ENCODE results near the gene CHRNB1.

Gene CHRNB1, protein sequence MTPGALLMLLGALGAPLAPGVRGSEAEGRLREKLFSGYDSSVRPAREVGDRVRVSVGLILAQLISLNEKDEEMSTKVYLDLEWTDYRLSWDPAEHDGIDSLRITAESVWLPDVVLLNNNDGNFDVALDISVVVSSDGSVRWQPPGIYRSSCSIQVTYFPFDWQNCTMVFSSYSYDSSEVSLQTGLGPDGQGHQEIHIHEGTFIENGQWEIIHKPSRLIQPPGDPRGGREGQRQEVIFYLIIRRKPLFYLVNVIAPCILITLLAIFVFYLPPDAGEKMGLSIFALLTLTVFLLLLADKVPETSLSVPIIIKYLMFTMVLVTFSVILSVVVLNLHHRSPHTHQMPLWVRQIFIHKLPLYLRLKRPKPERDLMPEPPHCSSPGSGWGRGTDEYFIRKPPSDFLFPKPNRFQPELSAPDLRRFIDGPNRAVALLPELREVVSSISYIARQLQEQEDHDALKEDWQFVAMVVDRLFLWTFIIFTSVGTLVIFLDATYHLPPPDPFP

DNA sequence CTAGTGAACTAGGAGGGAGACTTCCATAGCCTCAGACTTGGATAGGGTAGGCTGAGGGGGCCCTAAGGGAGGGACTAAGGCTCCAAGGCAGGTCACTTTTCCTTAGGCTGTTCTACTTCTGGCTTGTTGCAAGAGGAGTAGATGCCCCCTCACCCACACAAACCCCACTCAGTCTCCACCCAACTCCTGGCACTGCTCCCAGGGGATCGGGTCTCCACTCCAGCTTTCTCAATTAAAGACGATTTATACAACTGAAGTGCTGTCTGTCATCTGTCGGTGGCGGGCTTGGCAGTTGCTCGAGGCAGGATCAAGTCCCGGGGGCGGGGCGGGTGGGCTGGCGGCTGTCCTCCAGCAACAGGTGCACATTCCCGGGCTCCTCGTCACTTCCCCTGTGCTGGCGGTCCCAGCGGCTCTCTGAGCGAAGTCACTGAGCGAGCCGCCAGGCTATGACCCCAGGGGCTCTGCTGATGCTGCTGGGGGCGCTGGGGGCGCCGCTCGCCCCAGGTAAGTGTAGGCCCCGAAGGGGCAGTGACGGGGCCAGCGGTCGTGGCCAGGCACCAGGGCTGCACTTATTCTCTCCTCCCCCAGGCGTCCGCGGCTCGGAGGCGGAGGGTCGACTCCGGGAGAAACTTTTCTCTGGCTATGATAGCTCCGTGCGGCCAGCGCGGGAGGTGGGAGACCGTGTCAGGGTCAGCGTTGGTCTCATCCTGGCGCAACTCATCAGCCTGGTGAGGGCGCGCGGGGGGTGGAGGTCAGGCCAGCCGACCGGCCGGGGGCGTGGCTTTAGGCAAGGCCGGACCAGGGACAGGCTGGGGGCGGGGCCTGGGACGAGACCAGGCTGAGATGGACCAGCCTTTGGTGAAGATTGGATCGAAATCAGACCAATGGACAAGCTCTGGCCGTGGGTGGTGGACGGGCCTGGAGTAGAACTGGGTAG lies at the start of gene CHRNB1:
Gene CHRNB1, plus strand, starts transcription at position 380 of the 937 bp plus-strand sequence. Its CDS starts 67 bp downstream, at position 447.
- no peak for DNase-seq (ENCODE audit: low read depth)

DNA sequence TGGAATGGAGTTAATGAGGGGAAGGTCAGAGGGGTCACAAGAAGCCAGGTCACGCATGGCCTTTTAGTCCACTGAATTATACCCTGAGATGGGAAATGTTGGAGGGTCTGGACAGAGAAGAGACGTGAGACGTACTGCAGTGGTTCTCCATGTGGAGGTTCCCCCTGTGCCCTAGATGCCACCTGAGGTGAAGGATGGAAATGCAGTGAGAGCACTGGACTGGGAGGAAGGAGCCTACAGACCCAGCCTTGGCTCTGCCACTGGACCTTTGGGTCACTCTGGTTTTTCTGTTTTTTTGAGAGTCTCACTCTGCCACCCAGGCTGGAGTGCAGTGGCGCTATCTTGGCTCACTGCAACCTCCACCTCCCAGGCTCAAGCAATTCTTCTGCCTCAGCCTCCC lies 48.7 kb upstream of the CHRNB1 start:
- DNase-seq (ENCODE audit: low read depth), result no peak

DNA sequence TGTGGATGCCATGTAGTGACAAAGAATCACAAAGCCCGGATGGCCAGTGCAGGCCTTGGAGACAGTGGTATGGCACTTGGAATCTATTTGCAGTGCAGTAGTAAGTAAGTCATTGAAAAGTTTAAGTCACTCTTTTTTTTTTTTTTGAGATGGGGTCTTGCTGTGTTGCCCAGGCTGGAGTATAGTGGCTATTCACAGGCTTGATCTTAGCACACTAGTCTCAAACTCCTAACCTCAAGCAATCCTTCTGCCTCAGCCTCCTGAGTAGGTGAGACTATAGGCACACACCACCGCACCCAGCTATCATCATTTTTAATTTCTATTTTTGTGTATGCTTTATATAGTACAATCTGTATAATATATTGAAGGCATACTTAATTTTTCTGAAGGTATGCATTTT lies 46.2 kb upstream of the CHRNB1 start:
- no peak for DNase-seq (ENCODE audit: low read depth)

DNA sequence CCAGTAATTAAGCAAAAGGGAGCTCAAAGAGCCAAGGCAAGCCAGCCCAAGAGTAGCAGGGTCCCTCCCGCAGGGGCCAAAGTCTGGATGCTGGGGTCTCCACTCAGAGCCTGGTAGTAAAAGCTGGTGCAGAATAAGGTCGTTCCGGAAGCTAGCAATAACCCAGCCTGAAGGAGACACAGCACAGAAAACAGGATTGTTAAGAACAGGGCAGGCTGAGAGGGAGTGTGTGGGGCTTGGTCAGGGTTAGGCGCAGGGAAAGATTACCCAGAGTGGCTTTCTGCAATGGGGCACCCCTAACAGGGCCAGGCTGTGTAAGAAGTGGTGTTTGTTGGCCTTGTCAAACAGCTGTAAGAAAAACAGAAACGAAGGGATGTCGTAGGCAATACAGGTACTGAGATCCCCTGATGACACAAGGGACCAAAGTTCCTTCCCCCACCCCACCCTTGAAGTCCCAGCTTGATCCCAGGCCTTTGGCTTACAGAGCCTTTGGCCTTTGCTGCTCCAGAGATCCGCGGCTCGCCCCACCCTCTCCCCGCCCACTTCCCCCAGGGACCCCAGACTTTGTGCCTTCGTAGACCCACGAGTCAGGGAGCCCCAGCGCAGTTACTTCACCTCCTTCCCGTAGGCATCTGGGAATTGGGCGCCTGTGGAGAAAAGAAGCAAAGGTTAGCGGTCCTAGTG lies 41.7 kb upstream of the CHRNB1 start:
- no peak for DNase-seq (ENCODE audit: low read depth)

DNA sequence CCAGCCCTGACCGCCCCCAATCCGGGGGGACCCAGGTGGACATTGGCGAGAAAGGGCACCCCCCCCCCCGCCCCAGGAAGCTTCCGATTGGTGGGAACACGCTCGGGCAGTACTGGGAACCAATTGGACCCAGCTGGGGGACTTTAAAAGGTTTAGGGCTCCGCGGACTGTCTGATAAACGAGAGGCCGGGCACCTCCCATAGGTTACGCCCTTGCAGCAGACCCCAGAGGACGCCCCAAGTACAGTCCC lies 41.2 kb upstream of the CHRNB1 start:
- DNase-seq (ENCODE audit: low read depth), result no peak

DNA sequence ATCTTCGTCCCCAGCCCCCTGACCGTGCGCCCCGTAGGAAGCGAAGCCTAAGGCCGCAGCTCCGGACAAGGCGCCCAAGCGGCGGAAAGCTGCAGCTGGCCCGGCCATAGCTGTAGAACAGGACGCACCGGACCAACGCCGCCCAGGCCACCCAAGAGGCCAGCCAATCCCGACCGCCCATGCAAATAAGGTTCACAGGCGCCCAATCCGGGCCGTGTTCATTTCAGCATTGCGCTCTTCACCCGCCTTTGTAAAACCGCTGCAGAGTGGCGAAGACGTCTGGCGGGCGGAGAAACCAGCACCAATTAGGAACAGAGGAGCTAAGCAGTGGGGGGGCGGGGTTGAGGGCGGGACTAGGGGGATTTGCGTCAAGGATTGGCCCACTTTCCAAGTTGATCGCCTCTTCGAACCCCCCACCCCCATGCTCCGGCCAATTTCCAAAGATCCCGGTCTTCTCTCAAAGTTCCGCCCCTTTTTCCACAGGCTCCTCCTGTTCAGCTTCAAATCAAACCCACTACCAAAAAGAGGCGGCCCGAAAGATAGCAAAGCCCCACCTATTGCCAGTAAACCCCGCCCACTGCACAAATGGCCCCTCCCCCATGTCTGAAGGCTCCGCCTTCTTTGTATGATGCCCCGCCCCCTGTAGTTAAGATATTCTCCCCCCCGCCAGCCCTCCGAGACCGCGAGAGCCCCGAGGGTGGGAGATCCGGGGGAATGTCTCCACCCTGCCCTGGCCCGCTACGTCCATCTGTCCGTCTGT lies 40.7 kb upstream of the CHRNB1 start, which contains the start of gene TMEM256:
Gene TMEM256, minus strand, starts transcription at position 121 of the 760 bp plus-strand sequence. Its CDS starts 13 bp downstream, at position 108.
- peak; percentile 89 for DNase-seq (ENCODE audit: low read depth)

DNA sequence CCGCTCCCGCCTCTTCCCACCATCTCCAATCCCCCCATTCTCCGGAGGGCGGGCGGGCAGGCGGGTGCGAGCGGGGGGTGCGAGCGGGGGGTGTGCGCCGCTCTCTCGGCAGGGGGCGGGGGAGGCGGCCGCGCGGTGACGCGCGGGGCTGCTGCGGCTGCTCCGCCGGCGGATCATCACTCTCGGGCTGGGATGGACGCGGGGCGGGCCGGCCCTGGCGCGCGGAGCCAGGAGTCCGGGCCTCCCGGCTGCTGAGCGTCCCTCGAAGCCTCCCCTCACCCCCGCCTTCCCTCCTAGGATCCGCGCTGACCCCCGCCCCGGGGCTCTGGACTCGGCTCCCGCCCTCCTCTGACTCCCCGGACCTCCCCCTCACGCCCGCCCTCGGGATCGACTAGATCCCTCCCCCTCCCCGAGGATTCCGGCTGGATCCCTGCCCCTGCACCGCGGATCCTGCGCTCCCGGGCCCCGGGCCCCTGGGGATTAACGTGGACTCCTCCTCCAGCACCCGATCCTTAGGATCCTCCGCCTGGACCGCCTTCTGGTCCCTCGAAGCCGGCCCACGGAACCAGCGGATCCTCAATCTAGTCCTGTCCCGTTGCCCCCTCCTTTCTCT lies 40.0 kb upstream of the CHRNB1 start:
- peak; percentile 63 for DNase-seq (ENCODE audit: low read depth)

DNA sequence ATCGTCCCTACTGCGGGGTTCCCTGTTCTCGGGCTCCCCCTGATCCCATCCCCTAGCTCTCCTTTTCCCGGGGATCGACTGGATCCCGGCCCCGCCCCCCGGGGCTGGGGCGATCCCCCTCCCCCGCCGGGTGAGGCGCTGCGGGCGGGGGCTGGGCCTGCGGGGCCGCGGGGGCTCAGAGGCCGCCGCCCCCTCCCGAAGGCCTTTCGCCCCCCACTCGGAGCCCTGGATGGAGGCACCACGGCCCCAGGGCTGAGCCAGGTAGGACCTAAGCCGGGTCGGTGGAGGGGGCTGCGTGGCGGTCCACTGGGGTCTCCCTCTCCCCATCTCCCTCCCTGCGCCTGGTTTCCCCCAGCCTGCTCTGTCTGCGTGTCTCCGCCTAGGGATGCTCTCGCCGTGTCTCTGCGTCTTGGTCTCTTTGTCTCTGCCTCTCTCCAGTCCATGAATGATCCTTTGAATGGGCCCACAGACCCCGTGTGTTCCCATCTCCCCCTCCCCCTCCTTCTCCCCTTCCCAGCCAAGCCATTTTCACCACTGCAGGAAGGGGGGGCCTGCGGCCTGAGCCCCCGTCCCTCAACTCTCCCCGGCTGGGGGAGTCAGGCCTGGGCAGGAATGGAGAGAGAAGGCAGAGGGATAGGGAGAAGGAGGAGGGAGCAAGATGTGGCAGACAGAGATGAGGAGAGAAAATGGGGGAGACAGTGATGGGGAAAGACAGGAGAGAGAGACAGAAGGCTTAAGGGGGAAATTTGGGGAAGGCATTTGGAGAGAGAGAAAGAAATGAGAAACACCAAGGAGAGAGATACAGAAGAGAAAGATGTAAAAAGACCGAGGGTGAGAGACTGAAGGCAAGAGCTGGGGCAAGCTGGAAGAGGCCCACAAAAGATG lies 39.3 kb upstream of the CHRNB1 start:
- DNase-seq (ENCODE audit: low read depth), result no peak

DNA sequence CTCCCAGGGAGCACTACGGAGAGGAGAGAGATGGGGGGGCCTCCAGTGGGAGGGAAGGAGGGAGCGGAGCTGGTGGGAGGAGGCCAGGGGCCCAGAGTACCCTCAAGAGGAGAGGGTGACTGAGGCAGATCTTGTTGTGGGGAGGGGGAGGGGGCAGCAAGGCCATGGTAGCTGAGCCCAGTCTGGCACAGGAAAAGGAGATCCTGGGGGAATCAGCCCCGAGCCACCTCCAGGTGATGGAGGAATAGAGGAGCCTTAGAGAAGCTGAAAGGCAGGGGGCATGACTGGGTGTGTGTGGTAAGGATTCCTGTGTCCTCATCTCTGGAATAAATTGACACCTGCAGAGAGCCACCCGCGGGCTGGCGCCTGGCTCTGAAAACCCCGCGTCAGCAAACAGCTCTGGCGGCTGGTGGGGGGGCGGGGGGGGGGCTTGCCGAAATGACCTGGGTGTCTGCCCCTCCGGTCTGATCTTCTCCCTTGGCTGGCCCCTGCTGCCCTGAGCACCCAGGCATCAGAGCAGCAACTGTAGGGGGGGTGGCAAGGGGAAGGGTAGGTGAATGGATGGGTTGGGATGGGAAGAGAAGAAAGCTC lies 38.5 kb upstream of the CHRNB1 start:
- DNase-seq (ENCODE audit: low read depth), result no peak

DNA sequence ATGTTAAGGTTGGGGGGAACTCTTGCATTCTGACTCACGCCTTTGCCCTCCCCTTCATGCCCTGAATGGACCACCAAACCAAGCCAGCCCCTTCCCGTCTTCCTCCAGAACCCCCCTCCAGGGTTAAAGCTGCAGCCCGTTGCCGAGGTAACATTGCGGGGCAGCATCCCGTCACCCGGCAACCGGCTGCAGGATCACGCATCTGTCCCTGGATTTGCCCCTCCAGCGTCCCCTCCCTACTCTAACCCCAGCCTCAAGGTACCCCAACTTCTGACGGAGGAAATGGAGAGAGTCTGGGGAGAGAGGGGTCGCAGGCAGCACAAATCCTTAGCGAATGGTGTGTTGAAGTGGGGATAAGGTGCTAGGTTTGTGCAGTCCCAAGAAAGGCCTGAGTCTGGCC lies 37.8 kb upstream of the CHRNB1 start:
- no peak for DNase-seq (ENCODE audit: low read depth)

DNA sequence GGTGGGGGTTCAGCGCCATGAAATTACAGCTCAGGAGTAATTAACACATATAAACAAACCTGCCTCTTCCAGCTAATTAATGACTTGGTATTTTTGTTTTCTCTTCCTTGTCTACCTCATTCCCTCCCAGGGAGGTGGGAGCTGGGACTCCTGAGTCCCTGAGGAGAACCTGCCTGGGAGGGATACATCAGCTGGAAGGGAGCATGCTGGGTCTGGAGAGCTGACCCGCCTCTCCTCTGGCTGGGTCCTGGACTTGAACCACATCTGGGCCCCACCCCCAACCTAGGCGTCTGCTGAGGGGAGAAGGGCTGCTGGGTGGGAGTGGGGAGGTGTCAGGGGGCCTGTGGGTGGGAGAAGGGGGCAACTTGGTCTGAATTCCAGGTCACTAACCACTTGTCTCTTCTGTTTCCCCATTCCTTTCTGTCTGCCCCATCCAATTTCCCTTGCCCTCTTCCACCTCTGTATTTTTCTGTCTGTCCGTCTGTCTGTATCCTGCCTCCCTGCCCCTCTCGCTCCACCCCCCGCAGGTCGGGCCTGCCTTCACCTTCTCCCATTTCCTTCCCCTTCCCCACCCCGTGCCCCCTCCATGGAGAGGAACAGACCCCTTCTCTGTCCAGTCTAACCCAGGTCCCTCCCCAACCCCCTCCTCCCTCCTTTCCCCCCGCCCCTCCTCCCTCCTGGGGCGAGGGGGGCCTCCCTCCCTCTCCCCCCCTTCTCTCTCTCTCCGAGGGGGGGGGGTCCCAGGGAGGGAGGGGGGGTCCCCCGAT lies 37.2 kb upstream of the CHRNB1 start, which contains the start of gene NLGN2:
Gene NLGN2, plus strand, starts transcription at position 361 of the 767 bp plus-strand sequence. CDS start 411 bp downstream, outside the sequence.
- DNase-seq (ENCODE audit: low read depth), result no peak

DNA sequence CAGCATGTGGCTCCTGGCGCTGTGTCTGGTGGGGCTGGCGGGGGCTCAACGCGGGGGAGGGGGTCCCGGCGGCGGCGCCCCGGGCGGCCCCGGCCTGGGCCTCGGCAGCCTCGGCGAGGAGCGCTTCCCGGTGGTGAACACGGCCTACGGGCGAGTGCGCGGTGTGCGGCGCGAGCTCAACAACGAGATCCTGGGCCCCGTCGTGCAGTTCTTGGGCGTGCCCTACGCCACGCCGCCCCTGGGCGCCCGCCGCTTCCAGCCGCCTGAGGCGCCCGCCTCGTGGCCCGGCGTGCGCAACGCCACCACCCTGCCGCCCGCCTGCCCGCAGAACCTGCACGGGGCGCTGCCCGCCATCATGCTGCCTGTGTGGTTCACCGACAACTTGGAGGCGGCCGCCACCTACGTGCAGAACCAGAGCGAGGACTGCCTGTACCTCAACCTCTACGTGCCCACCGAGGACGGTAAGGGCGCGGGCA lies 36.6 kb upstream of the CHRNB1 start:
- DNase-seq (ENCODE audit: low read depth), result peak; percentile 16

DNA sequence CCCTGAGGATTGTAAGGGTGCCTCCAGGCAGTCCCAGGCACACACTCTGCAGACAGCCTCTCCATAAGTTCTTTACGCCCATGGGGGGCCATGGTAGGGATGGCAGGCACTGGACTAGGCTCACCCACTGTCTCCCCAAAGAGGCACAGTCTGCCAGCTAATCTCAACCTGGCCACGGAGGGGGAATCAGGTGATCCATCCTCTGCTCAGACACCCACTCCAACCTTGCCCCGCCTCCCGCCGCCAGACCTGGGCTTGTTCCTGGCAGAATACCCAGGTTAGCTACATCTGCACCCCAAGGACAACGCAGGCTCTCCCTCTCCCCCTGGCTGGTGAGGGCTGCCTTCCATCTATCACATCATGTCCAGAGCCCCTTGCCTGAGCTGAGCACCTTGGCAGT lies 36.0 kb upstream of the CHRNB1 start:
- no peak for DNase-seq (ENCODE audit: low read depth)

DNA sequence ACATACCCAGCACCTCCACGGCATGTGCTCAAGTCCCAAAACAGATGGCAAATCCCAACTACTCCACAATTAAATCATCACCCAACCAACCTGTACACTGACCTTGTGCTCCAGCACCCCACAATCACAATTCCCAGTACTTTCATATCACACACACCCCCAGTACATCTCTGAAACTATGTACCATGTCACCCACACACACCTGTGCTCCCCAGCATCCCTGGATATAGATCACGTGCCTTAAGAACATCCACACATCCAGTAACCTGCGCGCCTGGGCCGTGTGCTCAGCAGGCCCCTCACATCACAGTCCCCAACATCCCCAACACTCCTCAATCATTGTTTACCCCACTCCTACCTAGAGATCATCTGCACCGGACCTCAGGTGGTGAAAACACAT lies 35.1 kb upstream of the CHRNB1 start:
- DNase-seq (ENCODE audit: low read depth), result no peak

DNA sequence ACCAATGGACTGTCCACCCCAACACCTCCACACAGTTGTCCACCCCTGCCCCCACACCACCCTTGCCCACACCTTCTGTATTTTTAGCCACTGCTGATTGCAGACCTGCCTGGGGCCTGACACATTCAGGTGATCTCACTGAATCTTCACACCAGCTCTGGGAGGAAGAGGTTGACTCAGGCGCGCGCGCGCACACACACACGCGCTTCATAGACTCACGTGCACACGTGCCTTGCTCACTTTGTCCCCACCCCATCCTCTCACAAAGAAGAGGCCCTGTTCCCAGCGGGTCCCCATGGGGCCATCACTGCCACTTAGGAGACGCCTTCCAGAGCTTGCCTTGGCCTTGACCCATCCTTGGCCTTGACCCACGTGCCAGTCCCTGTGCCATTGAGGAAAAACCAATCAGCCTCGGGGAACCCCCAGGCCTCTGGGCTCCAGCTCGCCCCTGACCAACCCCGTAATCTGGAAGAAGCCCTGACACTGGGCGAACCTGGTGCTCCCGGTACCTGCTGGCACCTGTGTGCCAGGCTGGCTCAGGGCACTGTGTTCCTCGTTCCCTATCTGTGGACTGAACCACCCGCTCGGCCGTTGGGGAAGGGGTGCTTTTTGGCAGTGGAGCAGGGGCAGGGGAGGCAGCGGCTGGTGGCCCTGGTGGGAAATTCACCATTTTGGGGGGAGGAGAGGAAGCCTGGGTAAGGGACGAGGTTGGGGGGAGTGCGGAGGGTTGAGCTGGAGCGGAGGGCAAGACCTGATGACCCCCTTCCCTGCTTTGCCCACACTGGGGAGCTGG lies 34.0 kb upstream of the CHRNB1 start:
- DNase-seq (ENCODE audit: low read depth), result no peak

DNA sequence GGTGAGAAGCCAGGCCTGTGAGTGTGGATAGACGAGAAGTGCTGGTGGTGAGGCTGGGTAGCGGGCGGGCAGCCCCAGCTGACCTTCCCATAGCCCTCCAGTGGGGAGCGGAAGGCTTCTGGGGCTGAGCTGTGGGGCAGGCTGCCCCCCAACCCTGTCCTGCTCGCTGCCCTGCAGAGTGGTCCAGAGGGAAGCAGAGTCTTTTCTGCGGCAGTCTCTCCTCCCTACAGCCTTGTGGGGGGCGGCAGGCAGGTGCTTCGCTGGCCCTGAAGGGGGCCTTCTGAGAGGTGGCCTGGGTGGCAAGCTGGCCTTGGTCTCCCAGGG lies 33.5 kb upstream of the CHRNB1 start:
- DNase-seq (ENCODE audit: low read depth), result no peak

DNA sequence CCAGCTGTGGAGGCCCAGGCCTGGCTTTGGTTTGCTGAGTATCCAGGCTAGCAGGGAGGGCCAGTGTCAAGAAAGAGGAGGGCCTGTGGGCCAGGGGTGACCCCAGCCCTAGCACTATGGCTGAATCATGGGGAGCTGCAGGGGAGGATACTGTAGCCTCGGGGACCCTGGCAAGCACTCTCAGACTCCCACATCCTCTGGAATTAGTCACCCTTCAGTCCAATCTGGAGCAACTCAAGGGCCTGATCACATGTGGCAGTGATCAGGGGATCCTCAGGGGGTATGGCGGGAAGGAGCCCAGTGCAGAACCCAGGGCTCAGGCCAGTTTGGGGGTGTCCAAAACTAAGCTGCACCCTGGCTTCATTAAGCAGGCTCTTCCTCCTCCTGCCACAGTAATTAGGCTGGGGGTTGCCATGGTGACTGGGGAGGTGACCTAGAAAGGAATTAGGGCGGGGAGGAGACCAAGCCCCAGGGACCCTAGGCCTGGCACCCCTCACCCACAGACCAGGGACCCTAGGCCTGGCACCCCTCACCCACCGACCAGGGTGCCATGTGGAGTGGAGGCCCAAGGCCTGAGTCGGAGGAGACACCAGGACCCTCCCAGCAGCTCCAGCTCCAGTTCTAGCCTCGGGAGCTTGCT lies 31.4 kb upstream of the CHRNB1 start:
- DNase-seq (ENCODE audit: low read depth), result no peak

DNA sequence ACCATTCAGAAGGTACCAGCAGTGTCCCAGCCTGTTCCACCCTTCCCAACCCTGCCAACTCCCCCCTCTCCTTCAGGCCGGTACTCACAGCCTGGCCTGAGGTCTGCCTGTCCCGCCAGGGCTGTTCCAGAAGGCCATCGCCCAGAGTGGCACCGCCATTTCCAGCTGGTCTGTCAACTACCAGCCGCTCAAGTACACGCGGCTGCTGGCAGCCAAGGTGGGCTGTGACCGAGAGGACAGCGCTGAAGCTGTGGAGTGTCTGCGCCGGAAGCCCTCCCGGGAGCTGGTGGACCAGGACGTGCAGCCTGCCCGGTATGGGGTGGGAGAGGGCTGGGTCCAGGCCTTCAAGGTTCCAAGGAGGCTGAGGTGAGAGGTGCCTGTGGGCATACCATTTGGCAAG lies 30.0 kb upstream of the CHRNB1 start:
- no peak for DNase-seq (ENCODE audit: low read depth)

All from activated T-helper 1 cell treated with Interleukin-2 at 50 U/mL for 16 hours (primary cell).